Hepatic stellate cell (primary cell): ENCODE results near the gene ARHGAP9.
A peak's percentile ranks its signal among the peaks of the same experiment; 100 is the strongest.

Experiments used
- DNase-seq: peaks from one replicate; pipeline ENCODE4 v3.0.0; 2011; ENCODE audit warnings: low spot score

The ARHGAP9 gene

DNA sequence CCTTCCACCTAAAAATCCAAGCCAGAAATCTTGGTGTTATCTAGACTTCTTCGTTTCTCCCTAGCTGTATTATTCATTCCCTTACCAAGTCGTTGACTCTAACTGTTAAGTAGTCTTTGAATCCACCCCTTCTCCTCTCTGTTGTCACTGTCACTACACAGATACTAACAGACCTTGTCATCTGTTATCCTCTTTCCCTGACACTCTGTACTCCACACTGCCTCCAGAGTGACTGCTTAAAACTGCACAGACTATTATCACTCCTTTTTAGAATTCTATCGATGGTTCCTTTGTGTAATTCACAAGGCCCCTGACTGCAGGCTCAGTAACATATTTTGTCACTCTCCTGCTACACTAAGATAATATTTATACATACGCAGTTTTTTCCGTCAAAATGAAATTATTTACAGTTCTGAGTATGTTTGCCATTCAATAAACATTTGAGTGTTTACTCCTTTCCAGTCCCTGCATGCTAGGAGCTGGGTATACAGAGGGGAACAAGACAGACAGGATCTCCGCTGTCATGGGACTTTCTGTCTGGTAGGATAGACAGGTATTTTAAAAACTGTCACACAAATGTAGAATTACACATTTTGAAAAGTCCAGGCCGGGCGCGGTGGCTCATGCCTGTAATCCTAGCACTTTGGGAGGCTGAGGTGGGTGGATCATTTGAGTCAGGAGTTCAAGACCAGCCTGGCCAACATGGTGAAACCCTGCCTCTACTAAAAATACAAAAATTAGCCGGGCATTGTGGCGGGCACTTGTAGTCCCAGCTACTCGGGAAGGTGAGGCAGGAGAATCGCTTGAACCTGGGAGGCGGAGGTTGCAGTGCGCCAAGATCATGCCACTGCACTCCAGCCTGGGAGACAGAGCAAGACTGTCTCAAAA, 12.0 kb upstream of the ARHGAP9 start:
- no peak for DNase-seq

GRCh38 chr12:57490126-57490525, 10.5 kb upstream of the ARHGAP9 start:
- no peak for DNase-seq

DNA sequence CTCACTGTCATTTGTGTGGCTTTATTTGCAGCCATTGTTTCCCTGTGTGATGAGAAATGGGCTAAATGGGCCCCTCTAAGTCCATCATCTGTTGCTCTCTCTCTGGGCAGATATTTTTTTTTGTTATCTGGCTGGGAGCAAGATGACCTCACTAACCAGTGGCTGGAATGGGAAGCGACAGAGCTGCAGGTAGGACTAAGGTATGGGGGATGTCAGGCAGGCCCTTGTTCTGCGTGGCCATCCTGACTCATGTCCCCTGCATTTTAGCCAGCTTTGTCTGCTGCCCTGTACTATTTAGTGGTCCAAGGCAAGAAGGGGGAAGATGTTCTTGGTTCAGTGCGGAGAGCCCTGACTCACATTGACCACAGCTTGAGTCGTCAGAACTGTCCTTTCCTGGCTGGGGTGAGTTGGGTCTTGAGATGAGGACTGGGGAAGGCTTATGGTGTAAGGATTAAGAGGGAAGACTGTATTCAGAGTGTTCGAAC, 9.5 kb upstream of the ARHGAP9 start:
- no peak for DNase-seq

DNA sequence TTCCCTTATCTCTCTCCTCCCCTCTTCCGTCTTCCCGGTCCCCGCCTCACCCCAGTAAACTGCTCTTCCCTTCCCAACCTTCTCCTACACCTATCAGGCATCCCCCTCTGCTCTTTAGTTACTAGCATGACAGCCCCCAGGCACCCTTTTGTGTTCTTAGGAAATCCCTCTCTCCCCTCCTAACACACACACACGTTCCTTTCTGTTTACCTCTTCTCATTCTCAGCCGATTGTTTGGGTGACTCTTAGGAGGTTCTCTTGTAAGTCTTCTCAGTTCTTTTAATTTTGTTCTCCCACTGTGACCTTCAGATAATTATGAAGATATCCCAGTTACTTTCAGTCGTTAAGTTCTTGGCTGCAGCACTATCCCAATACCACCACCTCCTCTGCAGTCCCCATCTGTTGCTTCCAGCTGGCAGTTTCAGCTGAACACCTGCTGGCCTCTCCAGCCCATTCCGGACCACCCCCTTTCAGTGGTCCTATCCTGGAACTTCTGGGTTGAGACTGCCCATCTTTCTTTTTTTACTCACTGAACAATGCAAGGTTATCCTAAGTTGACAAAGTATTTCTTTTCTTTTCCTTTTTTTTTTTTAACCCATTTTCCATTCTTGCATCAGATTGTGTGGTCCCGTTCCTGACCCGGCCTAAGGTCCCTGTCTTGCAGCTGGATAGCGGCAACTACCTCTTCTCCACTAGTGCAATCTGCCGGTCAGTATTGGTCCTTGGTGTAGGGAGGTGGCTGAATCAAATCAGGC, 8.9 kb upstream of the ARHGAP9 start:
- no peak for DNase-seq

GRCh38 chr12:57487597-57488401, 8.1 kb upstream of the ARHGAP9 start, which contains the start of gene MARS1:
TSS of gene MARS1 (plus strand) at chr12:57488068. CDS start at chr12:57488091, 23 bp downstream.
- DNase-seq: peak; percentile 90

GRCh38 chr12:57487055-57487596, 7.5 kb upstream of the ARHGAP9 start:
- DNase-seq: no peak

DNA sequence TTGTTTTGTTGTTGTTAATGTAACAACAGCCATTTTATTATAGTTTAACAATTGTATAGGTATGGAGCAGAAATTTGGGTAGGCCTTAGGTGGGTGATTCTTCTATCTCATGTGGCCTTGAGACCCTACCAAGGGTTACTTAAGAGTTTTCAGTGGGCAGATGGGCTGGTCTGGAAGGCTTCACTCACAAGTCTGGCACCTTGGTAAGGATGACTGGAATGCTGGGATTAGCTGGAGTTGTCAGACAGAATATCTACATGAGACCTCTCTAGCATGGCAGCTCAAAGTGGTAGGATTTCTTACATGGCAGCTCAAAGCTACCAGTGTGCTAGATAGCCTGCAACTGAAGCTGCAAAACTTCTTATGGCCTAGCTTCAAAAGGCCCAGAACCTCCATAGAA, 6.0 kb upstream of the ARHGAP9 start:
- DNase-seq: no peak

DNA sequence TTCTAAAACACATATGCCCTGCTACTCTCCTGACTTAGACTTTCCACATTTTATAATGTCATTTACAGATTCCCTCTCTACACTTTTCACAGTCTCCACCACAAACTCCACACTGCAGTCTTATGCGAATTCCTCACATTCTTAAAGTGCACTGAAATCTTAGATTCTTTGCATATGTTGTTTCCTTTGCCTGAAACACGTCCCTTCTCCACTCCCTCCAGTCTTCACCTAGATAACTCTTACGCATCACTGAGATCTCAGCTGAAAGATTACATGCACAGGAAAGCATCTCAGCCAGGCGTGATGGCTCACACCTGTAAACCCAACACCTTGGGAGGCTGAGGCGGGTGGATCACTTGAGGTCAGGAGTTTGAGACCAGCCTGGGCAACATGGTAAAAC, 3.8 kb upstream of the ARHGAP9 start:
- DNase-seq: peak; percentile 60

DNA sequence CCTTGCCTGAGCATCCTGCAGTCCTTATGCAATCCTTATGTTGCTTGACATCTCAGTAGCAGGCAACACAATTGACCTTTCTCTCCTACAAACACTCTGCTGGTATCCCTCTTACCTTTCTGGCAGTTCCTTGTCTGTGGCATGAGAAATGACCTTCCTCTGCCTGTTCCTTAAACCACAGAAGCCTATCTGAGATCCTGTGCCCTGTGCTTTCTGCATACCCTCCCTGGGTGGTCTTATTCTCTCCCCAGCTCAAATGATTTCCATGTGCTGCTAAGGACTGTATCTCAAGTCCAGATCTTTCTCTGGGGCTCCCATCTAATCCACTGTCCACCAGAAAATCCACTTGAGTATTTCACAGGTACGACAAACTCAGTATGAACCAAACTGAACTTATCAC, 2.0 kb upstream of the ARHGAP9 start:
- no peak for DNase-seq

- DNase-seq: no peak
Observed at GRCh38 chr12:57479043-57479375, 657 bp downstream of the ARHGAP9 start.

DNA sequence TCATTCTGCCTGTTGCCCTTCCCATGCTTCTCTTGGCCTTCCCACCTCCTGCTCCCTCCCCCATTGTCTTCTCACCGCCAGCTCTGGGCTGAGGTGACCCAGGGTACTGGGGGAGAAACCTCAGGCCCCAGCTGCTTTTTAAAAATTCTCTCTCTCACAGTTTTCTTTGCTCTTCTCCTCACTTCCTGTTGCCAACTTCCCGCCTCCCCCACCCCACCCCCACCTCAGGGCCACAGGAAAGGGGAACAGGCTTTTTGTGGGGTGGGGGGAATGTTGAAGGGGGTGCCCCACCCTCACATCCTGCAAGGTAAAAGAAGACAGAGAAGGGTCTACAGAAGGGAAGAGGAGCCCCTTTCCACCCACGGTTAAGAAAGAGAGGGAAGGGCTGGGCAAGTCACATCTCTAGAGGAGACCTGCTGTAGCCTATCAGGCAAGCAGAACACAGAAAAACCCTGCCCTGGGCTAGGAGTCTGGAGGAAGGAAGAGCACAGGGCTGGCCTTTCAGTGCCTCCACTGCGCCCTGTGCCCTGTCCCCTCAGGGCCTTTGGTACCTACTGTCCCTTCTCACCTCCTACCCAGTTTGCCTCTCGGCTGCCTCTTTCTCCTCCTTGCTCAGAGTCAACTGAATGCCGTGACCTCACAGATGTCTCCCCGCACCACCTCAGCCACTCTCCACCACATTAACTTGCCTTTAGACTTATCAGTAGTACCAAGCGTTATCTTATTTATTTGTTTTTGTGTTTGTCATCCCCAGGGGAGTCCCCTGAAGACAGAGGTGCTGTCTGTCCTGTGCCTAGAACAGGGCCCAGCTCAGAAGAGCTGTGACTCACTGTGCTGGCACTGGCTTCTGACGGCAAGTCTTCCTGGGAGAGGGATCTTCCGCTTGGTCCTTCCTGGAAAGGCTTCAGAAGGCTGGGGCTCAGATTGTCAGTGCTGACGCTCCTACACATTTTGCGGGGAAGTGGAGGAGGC, 1.7 kb downstream of the ARHGAP9 start:
- no peak for DNase-seq

DNA sequence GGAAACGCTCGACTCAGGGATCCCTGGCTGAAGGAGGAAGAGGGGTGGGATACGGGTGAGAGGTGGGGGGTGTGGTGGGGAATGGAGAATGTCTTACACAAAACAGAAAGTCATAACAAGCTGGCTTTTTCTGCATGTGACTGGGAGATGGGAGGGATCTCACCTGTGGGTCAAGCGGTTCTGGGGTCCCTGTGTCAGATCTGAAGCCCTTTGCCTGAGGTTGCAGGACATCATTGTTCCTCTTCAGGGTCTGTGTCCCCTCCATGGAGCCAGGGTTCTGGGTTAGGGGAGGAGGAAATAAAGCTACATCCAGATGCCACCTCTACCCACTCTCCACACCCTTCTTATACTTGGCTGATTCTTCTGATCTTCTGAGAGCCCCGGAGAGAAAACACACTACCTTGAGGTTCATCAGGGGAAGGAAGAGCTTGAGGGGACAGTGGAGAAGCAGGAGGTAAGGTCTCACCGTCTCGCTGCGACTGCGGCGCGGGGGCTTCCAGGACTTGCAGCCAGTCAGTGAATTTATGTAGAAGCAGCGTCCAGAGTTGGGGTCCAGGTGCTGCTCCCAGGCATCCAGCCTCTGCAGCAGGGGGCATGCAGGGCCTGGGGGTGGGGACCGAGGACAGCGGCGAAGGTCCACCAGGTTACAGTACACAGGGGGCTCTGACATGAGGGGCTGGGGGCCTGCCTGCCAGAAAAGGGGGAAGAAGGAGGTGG, 2.5 kb downstream of the ARHGAP9 start:
- no peak for DNase-seq

GRCh38 chr12:57476162-57476992, 3.3 kb downstream of the ARHGAP9 start:
- DNase-seq: no peak

- peak; percentile 58 for DNase-seq
Observed at GRCh38 chr12:57475271-57476161, 4.2 kb downstream of the ARHGAP9 start.

DNA sequence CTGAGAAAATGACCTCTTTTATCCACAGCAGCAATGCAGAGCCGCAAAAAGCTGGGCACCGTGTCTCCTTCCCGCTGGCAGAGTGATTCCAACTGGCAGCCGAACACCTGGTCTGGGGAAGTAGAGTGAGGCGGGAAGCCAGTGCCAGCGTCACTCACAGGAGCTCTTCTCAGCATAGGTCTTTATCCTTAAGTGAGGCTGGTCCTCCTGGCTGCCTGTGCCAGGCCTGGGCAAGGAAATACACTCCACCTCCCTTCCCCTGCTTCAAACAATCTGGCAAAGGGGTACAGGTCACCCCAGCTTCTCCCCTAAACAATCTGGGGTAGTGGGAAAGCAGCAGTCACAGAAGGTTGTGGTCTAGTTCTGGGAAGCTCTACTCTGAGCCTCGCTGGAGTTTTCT, 4.8 kb downstream of the ARHGAP9 start:
- DNase-seq: no peak

DNA sequence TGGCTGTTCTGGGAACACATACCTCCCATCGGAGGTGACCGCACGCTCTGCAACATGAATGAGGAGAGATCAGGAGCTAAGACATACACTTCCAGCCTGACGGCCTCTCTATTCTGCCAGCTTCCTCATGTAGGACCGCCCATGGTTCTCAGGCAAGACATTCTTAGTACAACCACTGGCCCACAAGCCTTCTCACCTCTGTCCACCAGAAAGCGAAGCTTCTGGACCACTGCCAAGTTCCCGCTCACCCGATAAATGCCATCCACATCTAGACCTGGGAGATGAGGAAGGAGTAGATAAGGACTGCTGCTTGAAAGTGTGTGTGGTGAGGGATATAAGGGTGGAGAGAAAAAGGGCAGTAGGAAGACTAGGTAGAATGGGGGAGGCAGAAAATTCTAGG, 5.2 kb downstream of the ARHGAP9 start:
- no peak for DNase-seq

DNA sequence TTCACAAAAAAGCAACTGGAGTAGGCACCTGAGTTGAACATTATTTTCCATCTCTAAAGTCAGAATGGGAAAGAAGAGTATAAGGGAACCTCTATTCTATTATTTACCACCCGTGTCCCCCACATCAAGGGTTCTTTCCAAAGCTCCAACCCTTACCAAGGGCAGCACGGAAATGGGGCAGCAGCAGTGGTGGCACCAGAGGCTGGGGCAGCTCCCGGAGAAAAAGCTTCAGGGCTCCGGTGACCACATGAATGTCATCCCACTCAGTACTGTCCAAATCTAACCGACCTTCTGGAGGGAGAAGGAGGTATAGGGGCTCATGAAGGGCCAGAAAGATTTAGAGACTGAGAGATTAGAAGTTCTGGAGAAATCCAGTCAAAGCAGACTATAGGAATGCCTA, 5.8 kb downstream of the ARHGAP9 start:
- DNase-seq: no peak

DNA sequence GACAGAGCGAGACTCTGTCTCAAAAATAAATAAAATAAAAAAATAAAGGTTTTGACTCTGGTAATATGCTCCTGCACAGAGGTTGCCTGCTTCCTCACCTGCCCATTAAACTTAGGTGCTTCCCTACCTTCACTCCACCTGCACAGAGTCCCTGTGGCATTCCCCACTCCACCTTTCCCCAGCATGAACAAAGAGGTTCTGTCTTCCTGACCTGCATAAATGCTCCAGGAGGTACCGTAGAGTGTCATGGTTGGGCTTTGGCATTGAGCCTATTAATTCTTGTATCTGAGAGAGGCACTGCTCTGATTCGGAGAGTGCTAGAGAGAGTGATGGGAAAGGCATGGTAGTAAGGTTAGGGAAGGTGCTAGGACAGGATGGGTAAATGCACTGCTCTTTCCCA, 6.3 kb downstream of the ARHGAP9 start:
- no peak for DNase-seq
